Nucleus accumbens (tissue), 56 donors: Measurements from ENCODE around the gene AKT3.
A peak's percentile ranks its signal among the peaks of the same experiment; 100 is the strongest.
"Not testable (repeated sequence)": the region's sequence is repeated elsewhere in the genome, so short reads cannot be mapped to it uniquely, and the experiment has no call there.

ENCODE experiments used
- DNase-seq, 56 donors: peaks; one replicate each; lab custom pipeline; 2025; lab: John Stamatoyannopoulos, UW

The AKT3 gene

GRCh38 chr1:243713470-243714186, 136.4 kb downstream of the AKT3 start:
- peak in 42 of 56 donors; percentile 3 to 82 (median 53) for DNase-seq

GRCh38 chr1:243712941-243713340, 137.1 kb downstream of the AKT3 start:
- DNase-seq: no peak

- no peak for DNase-seq
These were observed 137.8 kb downstream of the AKT3 start for GRCh38 chr1:243712242-243712641.

- DNase-seq: no peak
These were observed 139.6 kb downstream of the AKT3 start for GRCh38 chr1:243710467-243710866.

GRCh38 chr1:243708210-243708609, 141.8 kb downstream of the AKT3 start:
- no peak for DNase-seq

GRCh38 chr1:243706563-243706962, 143.5 kb downstream of the AKT3 start:
- peak in 1 of 56 donors; percentile 4 for DNase-seq

GRCh38 chr1:243705585-243705984, 144.5 kb downstream of the AKT3 start:
- DNase-seq: no peak

GRCh38 chr1:243701872-243702271, 148.2 kb downstream of the AKT3 start:
- no peak for DNase-seq

- no peak for DNase-seq
These were observed 156.2 kb downstream of the AKT3 start for GRCh38 chr1:243693800-243694199.

- DNase-seq: no peak
These were observed 163.9 kb downstream of the AKT3 start for GRCh38 chr1:243686159-243686558.

GRCh38 chr1:243680860-243681259, 169.2 kb downstream of the AKT3 start:
- no peak for DNase-seq

GRCh38 chr1:243672539-243673074, 177.4 kb downstream of the AKT3 start:
- no peak for DNase-seq

- no peak for DNase-seq
These were observed 182.5 kb downstream of the AKT3 start for GRCh38 chr1:243667591-243667990.

GRCh38 chr1:243667133-243667532, 182.9 kb downstream of the AKT3 start:
- DNase-seq: no peak

- no peak for DNase-seq
These were observed 186.4 kb downstream of the AKT3 start for GRCh38 chr1:243663651-243664050.

- not testable (repeated sequence) for DNase-seq
These were observed 187.9 kb downstream of the AKT3 start for GRCh38 chr1:243662169-243662568.

- DNase-seq: no peak
These were observed 191.4 kb downstream of the AKT3 start for GRCh38 chr1:243658594-243659105.

GRCh38 chr1:243657793-243658192, 192.2 kb downstream of the AKT3 start:
- DNase-seq: no peak

- not testable (repeated sequence) for DNase-seq
These were observed 200.5 kb downstream of the AKT3 start for GRCh38 chr1:243649530-243649929.

- no peak for DNase-seq
These were observed 203.2 kb downstream of the AKT3 start for GRCh38 chr1:243646841-243647240.

GRCh38 chr1:243645281-243645680, 204.8 kb downstream of the AKT3 start:
- DNase-seq: no peak

- no peak for DNase-seq
These were observed 207.1 kb downstream of the AKT3 start for GRCh38 chr1:243642936-243643335.
